OCI-LY7 (cell line): ENCODE data around the gene PLA2G4E. TPM values are rescaled to one million over a fixed set of nuclear protein-coding genes. Genes with fewer than 3 reads are reported as not detected.

Experiments used
- BruUV-seq: library from RNA; stranded (reverse); fragments of 400-500 nt; replicated peaks from 2 replicates; lab custom pipeline; 2021; lab: Mats Ljungman, UMichigan
- CTCF ChIA-PET: fragments of 300-600 bp; sonication (Branson Sonifier 250); formaldehyde crosslinking; loops from one replicate; lab custom pipeline; 2022; ENCODE audit warnings: antibody characterized with exemption; ENCODE audit not compliant: unreplicated experiment; lab: Charles Lee
- POLR2A ChIA-PET: fragments of 300-600 bp; sonication (Branson Sonifier 250); formaldehyde crosslinking; loops from one replicate; lab custom pipeline; 2022; ENCODE audit warnings: antibody characterized with exemption; lab: Charles Lee
- DNase-seq: peaks from one replicate; pipeline ENCODE4 v3.0.0-alpha.2; 2015; ENCODE audit warnings: low spot score
- H2AFZ ChIP-seq: fragments of 200-600 bp; sonication (generic), shearing (Covaris generic); 2 replicates; pipeline ENCODE4 v1.6.1; 2014; ENCODE audit warnings: mild to moderate bottlenecking, antibody characterized with exemption, low read length, moderate library complexity
- H3K27ac ChIP-seq: fragments of 200-600 bp; sonication (generic); 2 replicates; pipeline ENCODE4 v1.5.1; 2014; ENCODE audit warnings: mixed run types, low read depth, mild to moderate bottlenecking, moderate library complexity, low read length, inconsistent platforms; ENCODE audit not compliant: poor library complexity, severe bottlenecking
- H3K36me3 ChIP-seq: fragments of 200-600 bp; sonication (generic); 2 replicates; pipeline ENCODE4 v1.6.1; 2014; ENCODE audit warnings: mild to moderate bottlenecking, antibody characterized with exemption, low read length, moderate library complexity, mixed read lengths; ENCODE audit not compliant: insufficient read depth
- H3K4me1 ChIP-seq: fragments of 200-600 bp; sonication (generic); 2 replicates; pipeline ENCODE4 v1.5.1; 2014; ENCODE audit warnings: mild to moderate bottlenecking, low read length; ENCODE audit not compliant: insufficient read depth, poor library complexity, severe bottlenecking
- H3K4me2 ChIP-seq: fragments of 200-600 bp; sonication (generic); 2 replicates; pipeline ENCODE4 v1.6.1; 2014; ENCODE audit warnings: mild to moderate bottlenecking, low read length
- H3K4me3 ChIP-seq: fragments of 200-600 bp; sonication (generic); 2 replicates; pipeline ENCODE4 v1.5.1; 2014; ENCODE audit warnings: mild to moderate bottlenecking, low read depth, low read length; ENCODE audit not compliant: poor library complexity, severe bottlenecking
- H3K79me2 ChIP-seq: fragments of 200-600 bp; sonication (generic); 2 replicates; pipeline ENCODE4 v1.6.1; 2016; ENCODE audit warnings: low read depth, mild to moderate bottlenecking, low read length, moderate library complexity, mixed read lengths; ENCODE audit not compliant: insufficient read depth
- H3K9me2 ChIP-seq: fragments of 200-600 bp; sonication (generic); 2 replicates; pipeline ENCODE4 v1.6.1; 2016; ENCODE audit warnings: mild to moderate bottlenecking, low read length, mixed read lengths; ENCODE audit not compliant: insufficient read depth
- H3K9me3 ChIP-seq: fragments of 200-600 bp; sonication (generic); 2 replicates; pipeline ENCODE4 v1.6.1; 2014; ENCODE audit warnings: mild to moderate bottlenecking, mixed run types, low read length, mixed read lengths
- H4K20me1 ChIP-seq: fragments of 200-600 bp; sonication (generic); 2 replicates; pipeline ENCODE4 v1.6.1; 2014; ENCODE audit warnings: mild to moderate bottlenecking, antibody characterized with exemption, low read length, moderate library complexity, mixed read lengths; ENCODE audit not compliant: insufficient read depth
- CTCF ChIP-seq: fragments of 200-600 bp; sonication (generic); conservative IDR thresholded peaks from 2 replicates; pipeline ENCODE4 v1.5.1; 2014; ENCODE audit warnings: mild to moderate bottlenecking, antibody characterized with exemption, low read length, moderate library complexity, mixed read lengths
- EZH2phosphoT487 ChIP-seq: fragments of 200-600 bp; sonication (generic); IDR thresholded peaks from 2 replicates; pipeline ENCODE4 v1.6.1; 2018; ENCODE audit warnings: low read depth, borderline replicate concordance, mild to moderate bottlenecking, mixed run types, antibody characterized with exemption, low read length, moderate library complexity, mixed read lengths
- intact Hi-C: fragments of 100-400 bp; cut with micrococcal nuclease; formaldehyde crosslinking; loops from one replicate; pipeline ENCODE4 v1.10.0; 2022; ENCODE audit not compliant: unreplicated experiment
- total RNA-seq, 2 experiments: library from RNA; depleted of rRNA in 1 of 2; stranded (reverse); fragments of >200 nt in 1 of 2; shearing (Covaris generic) in 1 of 2; gene quantifications; 2 replicates each; pipeline ENCODE4 v1.2.3, GENCODE V29; 2014 to 2022

Gene PLA2G4E
- total RNA-seq, 2 experiments from 2014 or later: not detected

DNA sequence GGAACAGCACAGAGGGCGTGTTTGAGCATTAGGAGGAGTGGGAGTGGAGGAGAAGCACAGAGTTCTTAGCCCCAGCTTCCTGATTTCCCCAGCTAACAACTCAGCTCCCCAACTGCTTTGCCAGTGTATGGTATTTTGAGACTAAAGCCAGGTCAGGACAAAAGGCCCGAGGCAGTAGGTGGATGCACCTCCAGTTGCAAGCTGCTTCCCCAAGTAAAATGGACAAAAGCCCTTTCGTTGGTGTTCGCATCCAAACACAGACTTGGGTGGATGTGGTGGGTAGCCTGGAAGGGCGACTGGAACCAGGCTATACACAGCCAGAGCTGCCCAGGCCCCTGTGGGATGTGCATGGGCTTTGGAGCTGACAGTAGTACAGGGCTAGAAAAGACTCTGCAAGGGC lies 36.2 kb downstream of the PLA2G4E start:
- no peaks in the 10 kb centered on the region for H4K20me1 ChIP-seq
- CTCF ChIA-PET: no interaction called here
- H3K9me2 ChIP-seq: no peaks in the 10 kb centered on the region
- no peak overlapping the region for H3K27ac ChIP-seq
- no peak overlapping the region for H3K4me2 ChIP-seq
- BruUV-seq: no TSS peak
- POLR2A ChIA-PET: no interaction called here
- intact Hi-C loops: no loop called here
- no peaks in the 10 kb centered on the region for H3K36me3 ChIP-seq
- TF ChIP-seq EZH2phosphoT487 (no peak), CTCF (no peak)
- H3K79me2 ChIP-seq: no peaks in the 10 kb centered on the region
- H3K4me3 ChIP-seq: no peak overlapping the region
- H3K9me3 ChIP-seq: no peaks in the 10 kb centered on the region
- no peaks in the 10 kb centered on the region for H3K4me1 ChIP-seq
- H2AFZ ChIP-seq: no peak overlapping the region
- DNase-seq: no peak

DNA sequence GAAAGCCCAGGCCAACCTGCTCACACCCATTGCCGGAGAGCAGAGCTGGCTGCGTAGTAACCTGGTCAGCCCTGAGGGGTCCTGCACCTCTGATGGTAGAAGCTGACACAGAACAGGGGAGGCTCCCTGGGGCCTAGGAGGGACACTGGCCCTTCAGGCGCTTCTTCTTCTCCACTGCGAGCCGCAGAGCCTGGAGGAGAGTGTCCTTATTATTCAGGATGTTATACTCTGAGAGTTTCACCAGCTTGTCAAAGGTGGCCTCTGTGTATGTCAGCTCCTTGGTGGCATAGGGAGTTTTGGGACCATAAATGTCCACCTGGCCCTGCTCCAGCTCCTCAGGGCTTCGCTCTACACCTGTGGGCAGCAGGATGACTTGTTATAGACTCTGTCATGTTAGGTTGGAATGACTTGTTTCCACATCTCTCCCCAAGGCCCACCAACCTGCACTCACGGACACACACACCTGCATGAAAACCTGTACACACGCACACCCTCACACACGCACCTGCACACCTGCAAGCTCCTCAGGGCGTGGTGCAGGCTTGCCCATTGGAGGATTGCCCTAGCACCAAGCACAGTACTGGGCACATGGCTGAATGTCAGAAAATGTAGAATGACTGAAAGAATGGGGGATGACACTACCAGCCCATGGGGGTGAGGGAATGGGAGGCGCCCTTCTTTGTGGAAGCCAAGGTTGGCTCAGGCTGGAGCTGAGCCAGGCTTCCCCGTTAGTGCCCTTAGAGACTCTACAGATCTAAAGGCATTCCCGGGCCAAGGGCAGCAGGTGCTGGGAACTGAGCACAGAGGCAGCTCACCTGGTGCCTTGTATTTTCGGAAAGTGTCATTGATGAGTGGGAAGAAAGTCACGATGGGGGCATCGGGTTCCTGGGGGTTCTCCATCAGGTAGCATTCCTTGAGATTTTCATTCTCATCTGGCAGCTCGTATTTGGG lies 36.9 kb downstream of the PLA2G4E start:
- ChIA-PET POLR2A (no interaction called here), CTCF (no interaction called here)
- intact Hi-C loops: no loop called here
- Histone ChIP-seq H2AFZ (no peak overlapping the region), H3K9me3 (no peaks in the 10 kb centered on the region), H4K20me1 (no peaks in the 10 kb centered on the region), H3K79me2 (no peaks in the 10 kb centered on the region), H3K4me1 (no peaks in the 10 kb centered on the region), H3K4me3 (no peak overlapping the region), H3K36me3 (no peaks in the 10 kb centered on the region), H3K27ac (no peak overlapping the region), H3K4me2 (no peak overlapping the region), H3K9me2 (no peaks in the 10 kb centered on the region)
- no TSS peak for BruUV-seq
- TF ChIP-seq CTCF (no peak), EZH2phosphoT487 (no peak)
- DNase-seq: no peak

DNA sequence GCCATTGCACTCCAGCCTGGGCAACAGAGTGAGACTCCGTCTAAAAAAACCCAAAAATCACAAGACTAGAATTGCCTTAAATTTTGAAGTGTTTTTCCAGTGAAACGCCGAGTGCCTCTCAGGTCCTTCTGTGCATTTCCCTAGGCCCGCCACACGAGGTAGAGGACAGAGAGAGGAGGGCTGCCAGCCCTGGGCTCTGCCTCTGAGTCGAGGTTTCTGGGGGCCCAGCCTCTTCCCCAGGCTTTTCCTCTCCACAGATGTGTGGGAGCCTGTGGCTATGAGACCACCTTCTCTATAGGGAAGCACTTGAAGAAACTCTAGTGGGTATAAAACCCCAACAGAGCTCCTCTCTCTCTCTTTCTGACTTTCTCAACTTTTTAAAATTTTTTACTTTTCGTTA lies 37.6 kb downstream of the PLA2G4E start:
- no peak for DNase-seq
- Histone ChIP-seq H3K36me3 (no peaks in the 10 kb centered on the region), H3K27ac (no peak overlapping the region), H3K4me3 (no peak overlapping the region), H3K79me2 (no peaks in the 10 kb centered on the region), H3K9me2 (no peaks in the 10 kb centered on the region), H4K20me1 (no peaks in the 10 kb centered on the region), H3K9me3 (no peaks in the 10 kb centered on the region), H3K4me1 (no peaks in the 10 kb centered on the region), H2AFZ (no peak overlapping the region), H3K4me2 (no peak overlapping the region)
- intact Hi-C loops: no loop called here
- TF ChIP-seq EZH2phosphoT487: no peak
- no peak for TF ChIP-seq CTCF
- ChIA-PET CTCF (no interaction called here), POLR2A (interaction anchor here (0.7 kb wide), 1 partner anchor 45 kb away, joined by 3 read pairs; no protein-coding TSS in a partner anchor)
- BruUV-seq: no TSS peak
